HUES64 (cell line): ENCODE measurements around the gene TTBK1.

Experiments
- H3K27ac ChIP-seq: 2 replicates; pipeline ENCODE4 v1.7.0; 2013; ENCODE audit warnings: low read depth, low read length, inconsistent platforms
- H3K27me3 ChIP-seq: 2 replicates; pipeline ENCODE4 v1.6.1; 2013; ENCODE audit warnings: mild to moderate bottlenecking, low read length; ENCODE audit not compliant: insufficient read depth
- H3K36me3 ChIP-seq: 2 replicates; pipeline ENCODE4 v1.6.1; 2013; ENCODE audit warnings: mild to moderate bottlenecking, low read length; ENCODE audit not compliant: insufficient read depth
- H3K4me1 ChIP-seq: 2 replicates; pipeline ENCODE4 v1.6.1; 2013; ENCODE audit warnings: mild to moderate bottlenecking, low read length, moderate library complexity; ENCODE audit not compliant: insufficient read depth
- H3K4me3 ChIP-seq: 2 replicates; pipeline ENCODE4 v1.5.1; 2013; ENCODE audit warnings: mild to moderate bottlenecking, low read length, moderate library complexity
- H3K9ac ChIP-seq: 2 replicates; pipeline ENCODE4 v1.6.1; 2013; ENCODE audit warnings: mild to moderate bottlenecking, low read depth, low read length
- H3K9me3 ChIP-seq: 2 replicates; pipeline ENCODE4 v1.6.1; 2013; ENCODE audit warnings: low read depth, low read length; ENCODE audit not compliant: insufficient read depth
- WGBS: fragments of 150-250, 120-280 bp; methylation state at CpG from one replicate; pipeline ENCODE4 v1.1.7; 2013; ENCODE audit warnings: missing lambda C conversion rate; 5-methylcytosine and 5-hydroxymethylcytosine counted together

Gene TTBK1

DNA sequence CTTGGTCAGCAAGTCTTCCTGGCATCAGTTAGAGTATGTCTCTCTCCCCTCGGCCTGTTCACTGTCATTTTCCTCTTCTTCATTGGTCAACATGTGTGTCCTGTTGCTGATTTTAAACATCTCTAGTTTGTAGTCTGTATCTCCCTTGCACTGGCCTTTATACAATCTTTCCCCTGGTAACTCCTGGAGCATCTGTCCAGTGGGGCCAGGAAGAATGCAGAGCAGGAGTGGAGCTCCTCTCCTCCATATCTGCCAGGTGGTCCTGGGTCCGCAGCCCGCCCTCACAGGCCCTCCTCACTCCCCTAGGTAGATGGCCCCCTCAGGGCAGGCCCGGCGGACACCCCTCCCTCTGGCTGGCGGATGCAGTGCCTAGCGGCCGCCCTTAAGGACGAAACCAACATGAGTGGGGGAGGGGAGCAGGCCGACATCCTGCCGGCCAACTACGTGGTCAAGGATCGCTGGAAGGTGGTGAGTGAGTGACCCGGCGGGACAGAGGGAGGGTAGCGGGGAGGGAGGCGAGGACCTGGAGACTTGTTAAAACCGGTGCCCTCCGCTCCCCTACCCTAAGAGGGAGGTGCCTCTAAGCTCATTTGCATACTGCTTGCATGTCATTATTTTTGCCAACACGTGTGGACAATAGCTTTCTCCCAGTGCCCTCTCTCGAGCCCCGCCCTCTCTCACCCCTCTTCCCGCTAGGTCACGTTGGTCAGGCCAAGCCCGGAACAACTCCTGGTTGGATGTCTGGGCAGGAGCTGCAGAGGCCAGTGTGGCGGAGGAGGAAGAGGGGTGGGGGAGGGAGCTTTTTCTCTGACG lies 3.2 kb downstream of the TTBK1 start:
- 2% methylated on average over 26 of the region's 27 CpGs for WGBS
- Histone ChIP-seq H3K27me3 (peaks cover 69% of the 10 kb centered on the region), H3K9me3 (no peaks in the 10 kb centered on the region), H3K4me1 (peaks cover 11% of the 10 kb centered on the region; the same call in 1 of the 2 replicates), H3K9ac (peak overlapping the region; percentile 53), H3K27ac (peak overlapping the region; percentile 54), H3K4me3 (peak overlapping the region; percentile 79), H3K36me3 (no peaks in the 10 kb centered on the region)

DNA sequence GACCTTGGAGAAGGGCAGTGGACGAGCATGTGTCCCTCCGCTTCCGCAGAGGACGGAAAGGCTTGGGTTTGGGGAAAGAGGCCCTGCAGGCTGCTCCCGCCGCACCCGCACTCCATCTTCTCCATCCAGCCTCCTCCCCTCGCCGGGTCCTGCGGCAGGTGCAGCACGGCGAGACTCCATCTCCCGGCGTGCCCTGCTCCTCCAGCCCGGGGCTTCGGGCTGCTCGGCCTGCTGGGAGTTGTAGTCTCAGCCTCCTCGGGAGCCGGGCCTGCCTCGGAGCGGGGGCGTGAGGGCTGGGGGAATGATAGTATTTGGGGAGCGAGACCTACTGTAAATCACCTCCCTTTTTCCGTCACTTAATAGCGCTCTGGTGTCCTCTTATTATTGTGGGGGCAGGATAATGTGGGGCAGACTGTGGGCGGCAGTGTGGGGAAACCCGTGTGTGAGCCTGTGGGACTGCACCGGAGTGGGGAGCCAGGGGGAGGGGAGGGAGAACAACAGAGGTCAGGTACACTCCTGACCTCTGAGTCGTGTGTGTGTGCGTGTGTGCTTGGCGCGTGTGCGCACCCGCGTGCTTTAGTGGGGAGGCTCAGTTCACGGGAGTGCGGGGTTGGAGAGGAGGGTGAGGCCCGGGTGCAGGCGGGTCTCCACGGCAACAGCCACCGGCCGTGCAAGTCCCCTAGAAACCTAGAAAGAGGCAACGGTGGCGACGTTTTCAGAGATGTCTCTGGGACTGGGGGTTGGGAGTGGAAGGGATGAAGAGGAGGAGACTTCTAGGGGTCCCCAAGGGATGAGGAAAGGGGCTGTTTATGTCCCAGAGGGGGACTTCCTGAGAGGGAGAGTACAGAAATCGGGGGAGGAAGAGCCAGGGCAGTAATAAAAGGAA lies 4.1 kb downstream of the TTBK1 start:
- Histone ChIP-seq H3K9me3 (no peaks in the 10 kb centered on the region), H3K4me3 (peak overlapping the region; percentile 79), H3K9ac (0 out of 2 replicates have a peak overlapping the region, but pooled peaks have one; percentile 53), H3K36me3 (no peaks in the 10 kb centered on the region), H3K27ac (no peak overlapping the region), H3K4me1 (peaks cover 11% of the 10 kb centered on the region; the same call in 1 of the 2 replicates), H3K27me3 (peaks cover 65% of the 10 kb centered on the region)
- WGBS = 2% methylated on average over 44 of the region's 46 CpGs

DNA sequence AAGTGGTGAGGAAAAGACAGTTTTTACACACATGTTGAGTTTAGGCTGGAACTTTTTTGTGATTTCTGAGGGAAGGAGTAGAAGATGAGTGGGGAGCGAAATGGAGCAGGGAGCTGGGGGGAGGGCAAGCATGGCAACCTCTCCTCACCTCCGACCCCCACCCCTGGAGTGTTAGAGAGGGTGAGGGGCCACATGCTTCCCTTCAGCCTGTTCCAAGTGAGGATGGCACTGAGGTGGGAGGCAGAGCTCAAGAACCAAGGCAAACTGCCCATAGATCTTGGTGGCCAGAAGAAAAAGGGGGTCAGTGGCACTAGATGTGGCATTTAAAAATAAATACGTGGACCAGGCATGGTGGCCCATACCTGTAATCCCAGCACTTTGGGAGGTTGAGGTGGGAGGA lies 4.8 kb downstream of the TTBK1 start:
- peaks cover 11% of the 10 kb centered on the region; the same call in 1 of the 2 replicates for H3K4me1 ChIP-seq
- H3K27ac ChIP-seq = no peak overlapping the region
- no peaks in the 10 kb centered on the region for H3K36me3 ChIP-seq
- no peaks in the 10 kb centered on the region for H3K9me3 ChIP-seq
- peaks cover 57% of the 10 kb centered on the region for H3K27me3 ChIP-seq
- H3K9ac ChIP-seq = no peak overlapping the region
- peak overlapping the region; percentile 79 for H3K4me3 ChIP-seq
- 81% methylated on average over 3 of the region's 3 CpGs for WGBS

DNA sequence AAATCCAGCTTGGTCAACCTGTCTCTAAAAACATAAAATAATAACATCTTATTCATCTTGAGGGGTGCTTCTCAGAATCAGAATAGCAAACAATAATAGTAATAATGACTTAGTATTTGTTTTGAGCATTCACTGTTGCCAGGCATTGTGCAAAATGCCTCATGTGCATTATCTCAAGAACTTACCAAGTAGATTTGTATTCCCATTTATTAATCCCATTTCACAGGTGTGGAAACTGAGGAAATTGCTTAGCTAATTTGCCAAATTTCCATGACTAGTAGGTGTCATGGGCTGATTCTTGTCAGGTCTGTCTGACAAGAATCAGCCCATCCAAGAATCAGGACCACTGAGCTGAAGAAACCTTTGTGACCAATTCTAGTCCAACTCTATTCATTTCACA lies 5.5 kb downstream of the TTBK1 start:
- Histone ChIP-seq H3K36me3 (no peaks in the 10 kb centered on the region), H3K9ac (no peak overlapping the region), H3K9me3 (no peaks in the 10 kb centered on the region), H3K27me3 (peaks cover 51% of the 10 kb centered on the region), H3K27ac (no peak overlapping the region), H3K4me3 (no peak overlapping the region), H3K4me1 (peaks cover 11% of the 10 kb centered on the region; the same call in 1 of the 2 replicates)

DNA sequence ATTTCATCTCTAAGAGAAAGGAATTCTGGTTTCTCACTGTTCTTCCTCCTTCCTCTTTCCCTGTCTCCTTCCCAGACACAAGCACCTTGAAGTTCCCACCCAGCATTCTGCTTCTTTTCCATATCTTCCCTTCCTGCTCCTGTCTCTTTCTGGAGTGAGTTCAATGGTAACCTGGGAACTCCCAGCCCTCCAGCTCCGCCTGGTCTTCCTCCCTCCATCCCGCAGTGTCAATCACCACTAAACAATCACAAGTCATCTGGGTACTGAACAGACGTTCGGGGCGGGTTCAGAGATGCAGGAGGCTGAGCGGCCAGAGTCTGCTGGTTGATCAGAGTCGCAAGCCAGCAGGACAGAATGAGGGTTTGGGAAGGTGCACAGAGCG lies 7.7 kb downstream of the TTBK1 start:
- H3K4me3 ChIP-seq = no peak overlapping the region
- WGBS = 40% methylated on average over 8 of the region's 8 CpGs
- H3K36me3 ChIP-seq = no peaks in the 10 kb centered on the region
- H3K4me1 ChIP-seq = peaks cover 11% of the 10 kb centered on the region; the same call in 1 of the 2 replicates
- H3K9ac ChIP-seq = no peak overlapping the region
- no peaks in the 10 kb centered on the region for H3K9me3 ChIP-seq
- no peak overlapping the region for H3K27ac ChIP-seq
- H3K27me3 ChIP-seq = peaks cover 29% of the 10 kb centered on the region

DNA sequence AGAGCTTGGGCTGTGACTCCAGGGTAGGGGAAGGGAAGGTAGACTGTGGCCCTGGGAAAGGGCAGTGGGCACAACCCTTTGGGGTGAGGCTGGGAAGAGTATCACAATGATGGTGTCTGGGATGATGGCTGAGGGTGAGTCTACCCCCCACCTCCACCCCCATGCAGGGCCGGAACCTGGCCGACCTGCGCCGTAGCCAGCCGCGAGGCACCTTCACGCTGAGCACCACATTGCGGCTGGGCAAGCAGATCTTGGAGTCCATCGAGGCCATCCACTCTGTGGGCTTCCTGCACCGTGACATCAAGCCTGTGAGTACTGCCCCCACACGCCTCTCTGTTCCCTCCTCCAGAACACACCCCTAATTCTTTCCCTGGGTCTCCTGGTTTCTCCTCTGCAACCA lies 10.1 kb downstream of the TTBK1 start:
- H3K27ac ChIP-seq = no peak overlapping the region
- no peak overlapping the region for H3K4me3 ChIP-seq
- no peak overlapping the region for H3K9ac ChIP-seq
- WGBS = 93% methylated on average over 11 of the region's 11 CpGs
- no peaks in the 10 kb centered on the region for H3K9me3 ChIP-seq
- H3K27me3 ChIP-seq = peaks cover 15% of the 10 kb centered on the region; the same call in 1 of the 2 replicates
- peaks cover 5% of the 10 kb centered on the region; the same call in 1 of the 2 replicates for H3K4me1 ChIP-seq
- no peaks in the 10 kb centered on the region for H3K36me3 ChIP-seq

DNA sequence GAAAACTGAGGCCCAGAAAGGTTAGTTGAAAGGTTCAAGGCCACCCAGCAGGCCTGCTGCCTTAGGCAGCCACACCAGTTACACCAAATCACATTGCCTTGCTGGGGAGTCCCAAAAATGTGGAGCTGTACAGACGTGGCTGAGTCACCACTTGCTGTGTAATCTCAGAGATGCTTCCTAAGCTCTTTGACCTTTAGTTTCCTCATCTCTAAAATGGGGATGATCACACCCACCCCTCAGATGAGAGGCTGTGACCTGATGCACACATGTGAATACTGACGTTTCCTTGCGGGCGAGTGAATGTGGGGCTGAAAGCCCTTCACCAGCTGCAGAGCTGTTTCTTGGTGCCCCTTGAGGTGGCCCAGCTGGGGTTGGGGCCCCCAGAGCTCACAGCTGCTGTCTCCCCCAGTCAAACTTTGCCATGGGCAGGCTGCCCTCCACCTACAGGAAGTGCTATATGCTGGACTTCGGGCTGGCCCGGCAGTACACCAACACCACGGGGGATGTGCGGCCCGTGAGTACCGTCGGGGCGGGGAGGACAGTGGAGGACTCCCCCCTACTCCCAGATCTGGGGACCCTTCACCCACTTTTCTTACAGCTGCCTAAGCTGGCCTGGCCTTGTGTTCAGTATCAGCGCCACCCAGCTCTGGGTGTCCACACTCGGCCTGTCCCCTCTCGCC lies 11.0 kb downstream of the TTBK1 start:
- Histone ChIP-seq H3K4me1 (peaks cover 5% of the 10 kb centered on the region; the same call in 1 of the 2 replicates), H3K9me3 (no peaks in the 10 kb centered on the region), H3K27me3 (peaks cover 8% of the 10 kb centered on the region; the same call in 1 of the 2 replicates), H3K27ac (no peak overlapping the region), H3K36me3 (no peaks in the 10 kb centered on the region), H3K4me3 (no peak overlapping the region), H3K9ac (no peak overlapping the region)
- 91% methylated on average over 15 of the region's 15 CpGs for WGBS

DNA sequence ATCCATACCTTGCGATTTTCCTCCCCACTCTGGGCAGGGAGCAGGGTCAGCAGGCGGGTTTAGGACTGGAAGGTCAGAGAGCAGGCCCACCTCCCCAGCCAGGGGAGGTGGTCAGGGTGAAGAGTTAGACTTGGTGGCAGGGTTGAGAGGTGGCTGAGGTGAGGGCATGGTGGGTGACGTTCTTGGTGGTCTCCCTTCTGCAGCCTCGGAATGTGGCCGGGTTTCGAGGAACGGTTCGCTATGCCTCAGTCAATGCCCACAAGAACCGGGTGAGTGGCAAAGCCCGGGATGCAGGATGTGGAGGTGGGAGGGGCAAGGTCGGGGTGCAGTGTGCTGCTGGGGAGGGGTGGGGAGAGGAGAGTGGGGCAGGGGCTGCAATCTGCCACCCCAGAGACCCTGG lies 11.6 kb downstream of the TTBK1 start:
- Histone ChIP-seq H3K4me1 (peaks cover 5% of the 10 kb centered on the region; the same call in 1 of the 2 replicates), H3K9me3 (no peaks in the 10 kb centered on the region), H3K4me3 (no peak overlapping the region), H3K9ac (no peak overlapping the region), H3K36me3 (no peaks in the 10 kb centered on the region), H3K27me3 (peaks cover 8% of the 10 kb centered on the region; the same call in 1 of the 2 replicates), H3K27ac (no peak overlapping the region)
- 87% methylated on average over 11 of the region's 11 CpGs for WGBS

DNA sequence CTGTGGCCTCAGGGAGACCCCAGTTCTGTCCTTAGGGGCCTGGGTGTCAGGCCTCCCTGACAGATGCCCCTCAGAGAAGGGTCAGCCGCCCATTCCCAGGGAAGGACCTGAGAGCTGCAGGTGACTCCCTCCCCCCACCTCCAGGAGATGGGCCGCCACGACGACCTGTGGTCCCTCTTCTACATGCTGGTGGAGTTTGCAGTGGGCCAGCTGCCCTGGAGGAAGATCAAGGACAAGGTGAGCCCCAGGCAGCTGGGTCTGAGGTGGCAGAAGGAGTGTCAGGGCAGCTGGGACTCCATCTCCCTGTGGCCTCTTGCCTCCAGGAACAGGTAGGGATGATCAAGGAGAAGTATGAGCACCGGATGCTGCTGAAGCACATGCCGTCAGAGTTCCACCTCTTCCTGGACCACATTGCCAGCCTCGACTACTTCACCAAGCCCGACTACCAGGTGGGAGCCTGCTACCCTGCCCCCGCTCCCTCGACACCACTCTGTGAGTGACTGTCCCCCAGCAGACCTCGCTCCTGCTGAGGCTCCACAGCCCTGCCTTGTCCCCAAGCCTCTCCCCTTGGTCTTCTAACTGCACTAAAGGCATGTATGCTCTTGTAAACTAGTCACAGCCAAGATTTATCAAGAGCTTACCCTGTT lies 12.2 kb downstream of the TTBK1 start:
- H3K4me3 ChIP-seq = no peak overlapping the region

DNA sequence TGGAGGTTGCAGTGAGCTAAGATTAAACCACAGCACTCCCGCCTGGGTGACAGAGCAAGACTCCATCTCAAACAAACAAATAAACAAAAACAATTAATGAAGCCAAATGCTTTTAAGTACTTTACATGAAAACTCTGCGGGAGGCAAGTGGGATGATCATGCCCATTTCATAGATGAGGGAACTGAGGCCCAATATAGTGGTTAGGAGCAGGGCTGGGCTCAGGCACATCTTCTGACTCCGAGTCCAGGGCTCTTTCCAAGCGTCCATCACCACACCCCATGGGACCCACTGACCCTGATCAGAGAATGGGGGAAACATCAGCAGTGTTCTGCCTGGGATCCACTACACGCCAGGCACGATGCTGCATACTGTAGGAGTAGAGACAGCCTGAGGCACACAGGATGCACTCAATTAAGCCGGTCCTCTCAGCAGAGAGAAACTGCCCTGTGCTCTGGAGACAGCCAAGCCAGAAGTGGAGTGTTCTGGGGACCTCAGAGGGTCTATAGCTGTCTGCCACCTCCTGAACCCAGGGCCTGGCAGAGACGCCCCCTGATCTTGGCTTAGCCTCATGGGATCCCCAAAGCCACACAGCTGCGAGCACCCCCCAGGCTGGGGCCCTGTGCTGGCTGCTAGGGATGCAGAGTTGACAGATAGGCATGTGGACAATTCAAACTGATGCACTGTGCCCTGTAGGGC lies 13.5 kb downstream of the TTBK1 start:
- Histone ChIP-seq H3K27me3 (peaks cover 1% of the 10 kb centered on the region; the same call in 1 of the 2 replicates), H3K4me1 (no peaks in the 10 kb centered on the region), H3K36me3 (no peaks in the 10 kb centered on the region), H3K4me3 (no peak overlapping the region), H3K9ac (no peak overlapping the region), H3K27ac (no peak overlapping the region), H3K9me3 (no peaks in the 10 kb centered on the region)
- WGBS = 89% methylated on average over 9 of the region's 9 CpGs

More for the DNA sequence above, 12.2 kb downstream of the TTBK1 start:
- H3K4me1 ChIP-seq = peaks cover 5% of the 10 kb centered on the region; the same call in 1 of the 2 replicates
- no peaks in the 10 kb centered on the region for H3K36me3 ChIP-seq
- H3K27me3 ChIP-seq = peaks cover 8% of the 10 kb centered on the region; the same call in 1 of the 2 replicates
- H3K27ac ChIP-seq = no peak overlapping the region
- H3K9me3 ChIP-seq = no peaks in the 10 kb centered on the region
- WGBS = 83% methylated on average over 11 of the region's 11 CpGs
- no peak overlapping the region for H3K9ac ChIP-seq
